Adrenal gland (tissue), 12 donors: ENCODE measurements around the gene ENKUR. TPM values are rescaled to one million over a fixed set of nuclear protein-coding genes. Genes with fewer than 3 reads are reported as not detected.
"Not testable (repeated sequence)": the region's sequence is repeated elsewhere in the genome, so short reads cannot be mapped to it uniquely, and the experiment has no call there.

ENCODE experiments used
- DNase-seq, 7 donors: peaks; one replicate each; pipeline ENCODE4 v3.0.0-alpha.2; 2019 to 2020
- H3K27ac ChIP-seq, 5 donors: fragments of 200-600 bp; sonication (generic) in 4 of 5; 1 replicate in 3 of 5; 2 replicates in 2 of 5; pipeline versions ENCODE4 v1.5.1 to v1.8.0; 2016 to 2020; ENCODE audit warnings: mild to moderate bottlenecking in 1 of 5
- H3K27me3 ChIP-seq: fragments of 200-600 bp; 2 replicates; pipeline ENCODE4 v1.8.0; 2021
- H3K36me3 ChIP-seq, 2 donors: fragments of 200-600 bp; replicated peaks in 1 of 2; 1 replicate in 1 of 2; 2 replicates in 1 of 2; pipeline versions ENCODE4 v1.5.1 to v1.8.0; 2018 to 2022
- H3K4me1 ChIP-seq, 2 donors: fragments of 200-600 bp; replicated peaks in 1 of 2; 1 replicate in 1 of 2; 2 replicates in 1 of 2; pipeline versions ENCODE4 v1.5.1 to v1.8.0; 2018 to 2021
- H3K4me3 ChIP-seq, 4 donors: fragments of 200-600 bp; sonication (generic) in 3 of 4; one replicate each; pipeline ENCODE4 v1.5.1; 2016 to 2018
- H3K9me3 ChIP-seq, 3 donors: fragments of 200-600 bp; sonication (generic) in 1 of 3; replicated peaks in 1 of 3; 1 replicate in 2 of 3; 2 replicates in 1 of 3; pipeline versions ENCODE4 v1.5.1 to v1.8.0; 2016 to 2021
- CTCF ChIP-seq, 6 experiments: fragments of 450-650 bp in 4 of 6; fragments of 200-600 bp in 2 of 6; sonication (generic) in 1 of 6; IDR thresholded peaks; 1 replicate in 5 of 6; 2 replicates in 1 of 6; pipeline versions ENCODE4 v1.5.1 to v1.8.0; 2016 to 2021; ENCODE audit warnings: antibody characterized with exemption in 6 of 6, mild to moderate bottlenecking in 2 of 6, moderate library complexity in 1 of 6
- POLR2A ChIP-seq, 2 donors: fragments of 450-650 bp; IDR thresholded peaks; one replicate each; pipeline ENCODE4 v1.6.1; 2017; ENCODE audit warnings: antibody characterized with exemption in 2 of 2, mild to moderate bottlenecking in 2 of 2, moderate library complexity in 1 of 2
- WGBS, 4 donors: extraction: QIAGEN DNeasy Blood & Tissue Kit in 2 of 4; methylation state at CpG; one replicate each; pipeline versions ENCODE4 v1.1.5 to v1.1.7; 2013 to 2017; 5-methylcytosine and 5-hydroxymethylcytosine counted together
- intact Hi-C, 2 donors: fragments of 100-400 bp; cut with DNase I; formaldehyde crosslinking; loops; one replicate each; pipeline versions ENCODE4 v1.14.1 to v1.15.0; 2022 to 2023
- polyA plus RNA-seq, 3 donors: library from polyadenylated mRNA; stranded (reverse); fragments of 200-250 nt in 2 of 3; fragments of 350-450 nt in 1 of 3; fragmentation: Illumina TruSeq in 1 of 3; extraction: RNeasy Lipid Tissue Mini Kit (QIAGEN cat#74804) in 1 of 3; gene quantifications; one replicate each; pipeline ENCODE4 v1.2.3, GENCODE V29; 2013 to 2014
- total RNA-seq, 9 donors: library from RNA; depleted of rRNA in 4 of 9; stranded (reverse); fragments of >200 nt in 4 of 9; fragments of 120-200 nt in 1 of 9; fragmentation: NEBNext Ultra II Directional in 1 of 9; extraction: Animal tissue kit (Norgen Biotek cat#: 25700) in 1 of 9; gene quantifications; one replicate each; pipeline versions ENCODE4 v1.1.0 to v1.2.4, GENCODE V29; 2013 to 2023
- donor health status: healthy with polysubstance abuse.
- donor health status: Bipolar disorder and iron deficiency.
- donor health status: DM: yes; HTN: yes; CAD: no.
- donor health status: DM: no; HTN: no; CAD: no.
- donor health status: DM: no; HTN: no; CAD: no.
- donor health status: DM: yes; HTN: yes; CAD: no.

The ENKUR gene
- total and polyA plus RNA-seq, 12 donors, result 0.16 to 0.70 (median 0.25) TPM; not detected in 5

- Histone ChIP-seq H3K27me3 (no peaks in the 10 kb centered on the region), H3K4me3 (no peak overlapping the region), H3K4me1 (peaks cover 0 to 20% of the 10 kb centered on the region in 2 donors), H3K36me3 (no peaks in the 10 kb centered on the region), H3K27ac (no peak overlapping the region), H3K9me3 (no peaks in the 10 kb centered on the region)
- TF ChIP-seq CTCF (IDR thresholded peaks at IDR 0.05), result no peak
- TF ChIP-seq POLR2A (IDR thresholded peaks at IDR 0.05), result no peak
- no peak for DNase-seq
- intact Hi-C loops, result no loop called here
Measured at GRCh38 chr10:25014579-25014978, 1.4 kb downstream of the ENKUR start.

DNA sequence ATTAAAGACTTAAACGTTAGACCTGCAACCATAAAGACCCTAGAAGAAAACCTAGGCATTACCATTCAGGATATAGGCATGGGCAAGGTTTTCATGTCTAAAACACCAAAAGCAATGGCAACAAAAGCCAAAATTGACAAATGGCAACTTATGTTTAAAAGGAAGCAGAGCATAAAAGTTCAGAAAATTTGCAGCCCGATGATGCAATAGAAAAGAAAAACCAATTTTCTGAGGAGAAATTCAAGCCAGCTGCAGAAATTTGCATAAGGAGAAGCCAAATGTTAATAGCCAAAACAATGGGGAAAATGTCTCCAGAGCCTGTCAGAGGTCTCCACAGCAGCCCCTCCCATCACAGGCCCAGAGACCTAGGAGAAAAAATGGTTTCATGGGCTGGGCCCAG, 4.4 kb downstream of the ENKUR start:
- H3K9me3 ChIP-seq, DNase-seq, H3K36me3 ChIP-seq, intact Hi-C loops, H3K27ac ChIP-seq, H3K27me3 ChIP-seq, H3K4me1 ChIP-seq, H3K4me3 ChIP-seq: not testable (repeated sequence)
- 78 to 88% (median 82%) methylated on average over 2 of the region's 2 CpGs for WGBS, 4 donors

- Histone ChIP-seq H3K36me3 (no peaks in the 10 kb centered on the region), H3K27ac (no peak overlapping the region), H3K4me1 (no peaks in the 10 kb centered on the region), H3K9me3 (no peaks in the 10 kb centered on the region), H3K4me3 (no peak overlapping the region), H3K27me3 (no peaks in the 10 kb centered on the region)
- 76 to 88% (median 81%) methylated on average over 3 of the region's 3 CpGs for WGBS, 4 donors
- TF ChIP-seq POLR2A (IDR thresholded peaks at IDR 0.05), result no peak
- TF ChIP-seq CTCF (IDR thresholded peaks at IDR 0.05), result no peak
- intact Hi-C loops, result loop anchor here in 1 of 2 donors (10.0 kb wide), 1 partner anchor 353 kb away; no protein-coding TSS in a partner anchor
- DNase-seq, result no peak
Measured at GRCh38 chr10:24998044-24998443, 17.9 kb downstream of the ENKUR start.

DNA sequence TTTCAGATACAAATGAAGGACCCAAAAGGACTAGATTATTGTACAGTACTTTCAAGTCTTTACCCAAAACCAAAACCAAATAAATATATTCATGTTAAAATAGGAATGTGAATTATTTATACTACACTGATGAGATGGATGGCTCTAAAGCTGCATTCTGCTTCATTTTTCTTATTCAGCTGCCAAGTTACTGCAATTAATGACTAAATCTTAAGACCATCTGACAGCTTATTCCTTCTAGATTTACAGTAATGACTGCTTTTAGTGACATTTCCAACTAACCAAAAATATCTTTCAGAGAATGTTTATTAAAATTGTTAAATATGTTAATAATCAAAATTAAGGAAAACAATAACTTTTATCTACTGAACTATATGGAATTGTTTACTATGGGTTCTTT, 20.9 kb downstream of the ENKUR start:
- H3K27me3 ChIP-seq, result no peaks in the 10 kb centered on the region
- no peak overlapping the region for H3K27ac ChIP-seq
- no peak overlapping the region for H3K4me3 ChIP-seq
- TF ChIP-seq POLR2A (IDR thresholded peaks at IDR 0.05) (no peak), CTCF (IDR thresholded peaks at IDR 0.05) (no peak)
- no peaks in the 10 kb centered on the region for H3K9me3 ChIP-seq
- intact Hi-C loops, result loop anchor here in 1 of 2 donors (10.0 kb wide), 1 partner anchor 350 kb away; no protein-coding TSS in a partner anchor
- DNase-seq, result no peak
- H3K4me1 ChIP-seq, result no peaks in the 10 kb centered on the region
- no peaks in the 10 kb centered on the region for H3K36me3 ChIP-seq

DNA sequence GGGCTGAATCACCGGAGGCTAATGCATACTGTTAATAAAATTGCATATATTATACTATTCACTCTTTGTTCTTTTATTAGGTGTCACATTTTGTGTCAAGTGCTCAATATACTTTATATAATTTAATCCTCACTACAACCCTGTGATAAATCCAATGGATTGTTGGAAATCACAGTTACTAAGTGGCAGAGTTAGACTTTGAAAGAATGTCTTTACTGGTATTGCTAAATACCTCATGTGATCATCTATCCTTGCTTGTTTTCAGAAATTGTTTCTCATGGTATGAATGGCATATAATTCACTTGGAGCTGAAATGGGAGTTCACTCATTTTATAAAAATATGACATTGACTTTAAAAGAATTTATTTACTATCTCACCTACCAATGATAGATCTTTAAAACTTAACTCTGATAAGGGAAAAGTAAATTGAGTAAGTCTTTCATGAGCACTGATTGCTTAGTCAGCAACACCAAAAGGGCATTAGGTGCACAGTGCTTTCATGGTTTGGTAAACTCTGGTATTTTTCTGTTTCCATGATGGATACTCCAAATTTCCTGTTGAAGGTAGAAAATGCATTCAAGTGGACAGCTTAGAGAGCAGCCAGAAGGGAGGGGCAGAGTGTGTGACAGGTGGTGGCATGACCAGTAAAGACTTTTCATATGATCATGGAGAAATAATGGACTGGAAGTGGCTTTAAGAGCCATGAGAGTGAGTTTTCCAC, 22.6 kb downstream of the ENKUR start:
- intact Hi-C loops, result loop anchor here in 1 of 2 donors (10.0 kb wide), 1 partner anchor 349 kb away; no protein-coding TSS in a partner anchor
- TF ChIP-seq CTCF (IDR thresholded peaks at IDR 0.05) (no peak), POLR2A (IDR thresholded peaks at IDR 0.05) (no peak)
- peaks cover 0 to 8% of the 10 kb centered on the region in 2 donors for H3K4me1 ChIP-seq

More for the DNA sequence above, 22.6 kb downstream of the ENKUR start:
- H3K4me3 ChIP-seq, result no peak overlapping the region
- no peaks in the 10 kb centered on the region for H3K36me3 ChIP-seq
- no peak overlapping the region for H3K27ac ChIP-seq
- DNase-seq, result no peak
- H3K9me3 ChIP-seq, result no peaks in the 10 kb centered on the region
- WGBS, 4 donors, result 93 to 100% (median 100%) methylated on average over 1 of the region's 1 CpG
- no peaks in the 10 kb centered on the region for H3K27me3 ChIP-seq
